Gastrocnemius medialis (tissue), 4 donors: ENCODE measurements around the gene ESRRG.

Experiments used
- CTCF ChIP-seq, 5 experiments: fragments of 450-650 bp in 3 of 5; fragments of 200-600 bp in 2 of 5; sonication (generic) in 2 of 5; IDR thresholded peaks in 4 of 5; conservative IDR thresholded peaks in 1 of 5; 1 replicate in 4 of 5; 2 replicates in 1 of 5; pipeline ENCODE4 v1.5.1; 2016 to 2019; ENCODE audit warnings: antibody characterized with exemption in 5 of 5, mild to moderate bottlenecking in 3 of 5, moderate library complexity in 3 of 5
- POLR2A ChIP-seq, 2 donors: fragments of 450-650 bp; IDR thresholded peaks; one replicate each; pipeline ENCODE4 v1.6.1; 2017; ENCODE audit warnings: antibody characterized with exemption in 2 of 2, mild to moderate bottlenecking in 2 of 2, moderate library complexity in 2 of 2

DNA sequence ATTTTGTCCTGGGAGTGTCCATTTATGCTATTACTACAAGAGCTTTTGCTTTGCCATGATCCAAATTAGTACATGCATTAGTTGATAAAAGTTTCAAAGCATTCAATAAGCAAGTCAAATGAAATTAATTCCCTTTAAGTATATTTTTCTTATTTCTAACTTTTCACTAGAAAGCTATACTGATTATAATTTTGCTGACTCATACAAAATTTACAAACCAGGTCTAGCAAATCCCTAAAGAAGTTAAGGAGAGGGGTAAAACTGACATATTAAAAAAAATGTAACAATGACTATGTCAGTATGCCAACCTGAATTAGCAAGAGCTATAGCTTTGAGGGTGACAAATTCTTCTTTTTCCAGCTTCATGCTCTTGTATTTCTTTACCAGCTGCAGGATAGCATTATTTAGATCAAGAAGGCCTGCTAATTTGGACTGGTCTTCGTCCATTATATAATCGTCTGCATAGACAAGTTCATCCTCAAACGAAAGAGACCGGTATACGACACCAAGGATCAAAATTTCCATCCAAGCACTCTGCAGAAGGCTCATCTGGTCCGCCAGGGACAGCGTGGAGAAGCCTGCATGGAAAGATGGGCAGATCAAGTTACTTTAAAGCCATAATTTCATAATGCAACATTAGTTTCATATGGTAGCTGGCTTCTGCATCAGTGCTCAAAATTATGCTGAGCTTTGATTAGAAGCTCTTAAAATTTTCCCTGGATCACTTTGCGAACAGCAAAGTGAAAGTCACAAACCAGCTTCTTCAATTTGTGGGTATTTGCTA lies 204.2 kb downstream of the ESRRG start:
- no peak for TF ChIP-seq CTCF (IDR thresholded peaks at IDR 0.05 in 4 of 5, conservative IDR thresholded peaks at IDR 0.05 in 1 of 5)
- TF ChIP-seq POLR2A (IDR thresholded peaks at IDR 0.05) = no peak
